Measurements from ENCODE around the gene UNC45B.

- TF ChIP-seq CTCF (conservative IDR thresholded peaks at IDR 0.05; ENCODE audit: low read depth, low read length) (no peak), POLR2A (IDR thresholded peaks at IDR 0.05; ENCODE audit: low read depth, low read length) (no peak), BHLHE40 (IDR thresholded peaks at IDR 0.05; ENCODE audit: low read depth, low read length) (no peak), RAD21 (IDR thresholded peaks at IDR 0.05; ENCODE audit: low read length) (no peak), CEBPB (IDR thresholded peaks at IDR 0.05; ENCODE audit: low read depth, low read length) (no peak), RFX5 (IDR thresholded peaks at IDR 0.05; ENCODE audit: low read depth, low read length) (no peak), SMC3 (IDR thresholded peaks at IDR 0.05; ENCODE audit: low read depth, low read length) (no peak), USF2 (IDR thresholded peaks at IDR 0.05; ENCODE audit: low read depth, low read length) (no peak)
Observed at GRCh38 chr17:35187481-35187880, 39.9 kb downstream of the UNC45B start.

All from IMR-90 (cell line).